GM06990 (cell line): ENCODE data around the gene CCDC12.

Experiments
- DNase-seq: peaks from one replicate; pipeline ENCODE4 v3.0.0-alpha.2; 2011; ENCODE audit not compliant: insufficient read length; ENCODE audit errors: extremely low read depth
- H3K27me3 ChIP-seq: replicated peaks from 2 replicates; pipeline ENCODE4 v1.6.0; 2011; ENCODE audit warnings: low read length; ENCODE audit not compliant: control insufficient read depth, insufficient read depth
- H3K36me3 ChIP-seq: 2 replicates; pipeline ENCODE4 v1.5.1; 2011; ENCODE audit warnings: low read length; ENCODE audit not compliant: control insufficient read depth, insufficient read depth
- H3K4me3 ChIP-seq: replicated peaks from 2 replicates; pipeline ENCODE4 v1.5.1; 2011; ENCODE audit warnings: low read depth, mild to moderate bottlenecking, control low read depth, low read length
- TF ChIP-seq, protein P1 (sequence below): IDR thresholded peaks from 2 replicates; pipeline ENCODE4 v1.5.1; 2011; ENCODE audit warnings: low read length, control low read depth, mild to moderate bottlenecking, inconsistent platforms; ENCODE audit not compliant: insufficient read depth, poor library complexity, severe bottlenecking

Gene CCDC12

DNA sequence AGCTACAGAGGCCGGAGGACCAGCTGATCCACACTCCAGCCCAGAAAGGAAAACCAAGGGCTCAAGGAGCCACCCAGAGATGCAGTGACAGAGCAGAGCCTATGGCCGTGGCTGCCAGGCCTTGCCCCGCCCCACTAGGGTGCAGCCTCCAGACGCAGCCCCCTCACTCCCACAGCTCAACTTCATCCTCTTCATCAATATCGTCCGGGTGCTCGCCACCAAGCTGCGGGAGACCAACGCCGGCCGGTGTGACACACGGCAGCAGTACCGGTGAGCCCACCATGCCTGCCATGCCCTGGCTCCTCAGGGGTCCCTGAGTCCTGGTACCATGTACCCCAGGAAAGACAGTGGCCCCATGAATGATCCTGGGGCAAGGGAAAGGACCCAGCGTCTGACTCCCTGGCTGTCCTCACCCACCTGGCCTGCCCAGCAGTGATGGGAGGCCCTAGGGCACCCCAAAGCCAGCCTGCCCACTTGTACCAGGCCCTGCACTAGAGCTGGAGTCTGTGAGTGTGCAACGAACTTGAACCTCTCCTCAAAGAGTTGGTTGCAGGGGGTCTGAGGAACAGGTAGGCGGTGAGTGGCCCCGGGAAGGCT is 74.9 kb downstream of the CCDC12 start:
- TF ChIP-seq, protein P1, sequence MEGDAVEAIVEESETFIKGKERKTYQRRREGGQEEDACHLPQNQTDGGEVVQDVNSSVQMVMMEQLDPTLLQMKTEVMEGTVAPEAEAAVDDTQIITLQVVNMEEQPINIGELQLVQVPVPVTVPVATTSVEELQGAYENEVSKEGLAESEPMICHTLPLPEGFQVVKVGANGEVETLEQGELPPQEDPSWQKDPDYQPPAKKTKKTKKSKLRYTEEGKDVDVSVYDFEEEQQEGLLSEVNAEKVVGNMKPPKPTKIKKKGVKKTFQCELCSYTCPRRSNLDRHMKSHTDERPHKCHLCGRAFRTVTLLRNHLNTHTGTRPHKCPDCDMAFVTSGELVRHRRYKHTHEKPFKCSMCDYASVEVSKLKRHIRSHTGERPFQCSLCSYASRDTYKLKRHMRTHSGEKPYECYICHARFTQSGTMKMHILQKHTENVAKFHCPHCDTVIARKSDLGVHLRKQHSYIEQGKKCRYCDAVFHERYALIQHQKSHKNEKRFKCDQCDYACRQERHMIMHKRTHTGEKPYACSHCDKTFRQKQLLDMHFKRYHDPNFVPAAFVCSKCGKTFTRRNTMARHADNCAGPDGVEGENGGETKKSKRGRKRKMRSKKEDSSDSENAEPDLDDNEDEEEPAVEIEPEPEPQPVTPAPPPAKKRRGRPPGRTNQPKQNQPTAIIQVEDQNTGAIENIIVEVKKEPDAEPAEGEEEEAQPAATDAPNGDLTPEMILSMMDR = no peak
- H3K27me3 ChIP-seq = no peaks in the 10 kb centered on the region; the same call in 1 of the 2 replicates
- H3K4me3 ChIP-seq = no peak overlapping the region
- H3K36me3 ChIP-seq = no peaks in the 10 kb centered on the region
- DNase-seq = no peak

DNA sequence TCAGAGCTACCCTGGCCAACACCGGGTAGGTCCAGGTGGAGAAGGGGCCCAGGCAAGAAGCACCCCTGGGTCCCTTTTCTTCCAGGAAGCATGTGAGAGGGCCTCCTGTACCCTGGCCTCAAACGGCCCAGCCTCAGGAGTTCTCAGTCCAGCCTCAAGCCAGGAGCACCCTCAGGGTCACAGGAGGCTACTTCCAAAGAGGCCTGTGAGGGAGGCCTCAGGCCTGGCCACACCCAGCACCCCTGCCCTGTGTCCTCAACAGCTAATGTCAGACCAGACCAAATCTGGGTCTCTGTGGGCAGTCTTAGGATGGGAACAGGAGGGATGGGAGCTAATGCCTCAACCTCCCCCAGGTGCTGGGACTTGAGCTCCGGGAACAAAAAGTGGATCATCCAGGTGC is 75.5 kb downstream of the CCDC12 start:
- no peak overlapping the region for H3K4me3 ChIP-seq
- no peaks in the 10 kb centered on the region; the same call in 1 of the 2 replicates for H3K27me3 ChIP-seq
- DNase-seq = no peak
- TF ChIP-seq, protein P1 = no peak
- H3K36me3 ChIP-seq = no peaks in the 10 kb centered on the region

DNA sequence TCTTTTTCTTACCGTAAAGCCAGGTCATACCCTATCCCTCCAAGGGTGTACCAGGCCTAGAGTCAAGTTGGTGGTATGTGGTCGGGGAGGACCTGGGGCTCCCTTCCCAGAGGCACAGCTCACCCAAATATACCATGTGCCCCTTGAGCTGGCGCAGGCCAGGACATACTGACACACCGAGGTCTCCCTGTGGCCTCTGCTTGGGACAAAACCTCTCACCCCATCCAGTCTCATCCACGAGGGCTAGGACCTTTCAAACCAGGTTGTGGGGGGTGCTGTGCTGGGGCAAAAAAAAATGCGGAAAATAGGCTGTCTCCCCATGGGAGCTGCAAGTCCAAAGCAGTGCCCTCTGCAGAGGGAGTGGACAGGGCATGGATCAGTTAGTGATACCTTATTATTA is 76.2 kb downstream of the CCDC12 start:
- no peaks in the 10 kb centered on the region; the same call in 1 of the 2 replicates for H3K27me3 ChIP-seq
- TF ChIP-seq, protein P1 = no peak
- no peaks in the 10 kb centered on the region for H3K36me3 ChIP-seq
- no peak overlapping the region for H3K4me3 ChIP-seq
- DNase-seq = no peak

DNA sequence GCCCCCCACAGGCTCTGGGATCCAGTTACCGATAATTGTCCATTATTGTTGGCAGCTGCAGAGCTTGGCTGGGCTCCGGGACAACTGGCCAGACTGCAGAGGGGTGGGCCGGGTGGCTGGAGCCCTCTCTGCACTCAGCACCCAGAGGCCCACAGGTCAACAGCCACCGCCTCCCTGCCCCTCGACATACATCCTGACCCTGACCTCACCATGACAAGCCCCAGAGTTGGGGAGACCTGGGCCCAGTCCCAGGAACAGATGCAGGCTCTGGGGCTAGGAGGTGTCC is 76.6 kb downstream of the CCDC12 start:
- H3K27me3 ChIP-seq = no peaks in the 10 kb centered on the region; the same call in 1 of the 2 replicates
- H3K36me3 ChIP-seq = no peaks in the 10 kb centered on the region
- no peak for DNase-seq
- no peak overlapping the region for H3K4me3 ChIP-seq
- TF ChIP-seq, protein P1 = no peak

DNA sequence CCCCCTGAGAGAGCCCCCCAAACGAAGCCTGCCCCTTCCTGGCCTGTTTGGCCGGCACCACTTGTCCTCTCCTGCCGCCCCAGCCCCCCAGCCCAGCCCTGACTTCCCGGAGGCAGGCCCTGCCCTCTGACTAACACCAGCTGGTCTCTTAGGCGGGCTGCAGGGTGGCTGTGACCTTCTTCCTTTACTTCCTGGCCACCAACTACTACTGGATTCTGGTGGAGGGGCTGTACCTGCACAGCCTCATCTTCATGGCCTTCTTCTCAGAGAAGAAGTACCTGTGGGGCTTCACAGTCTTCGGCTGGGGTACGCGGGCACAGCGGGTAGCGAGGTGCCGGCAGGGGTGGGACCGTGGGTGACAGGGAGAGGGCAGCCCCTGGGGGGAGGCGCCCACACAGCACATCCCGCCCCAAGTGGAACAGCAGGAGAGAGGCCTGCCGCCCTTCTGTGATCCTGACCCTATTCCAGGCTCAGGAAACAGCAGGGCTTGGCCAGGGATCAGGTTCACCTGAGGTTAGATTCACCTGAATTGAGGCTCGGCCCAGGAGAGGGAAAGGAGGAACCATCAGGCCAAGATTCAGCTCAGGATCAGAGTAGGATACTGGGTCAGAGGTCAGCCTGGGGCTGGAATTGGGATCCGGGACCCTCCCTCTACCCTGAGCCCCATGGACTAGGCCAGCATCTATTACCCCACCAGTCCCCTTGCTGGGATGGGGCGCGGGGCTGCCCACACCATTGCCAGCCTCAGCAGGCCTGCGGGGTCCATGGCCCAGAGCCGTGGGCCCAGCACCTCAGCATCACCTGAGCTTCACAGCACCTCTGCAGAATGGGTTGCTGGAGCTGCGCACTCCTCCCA is 77.2 kb downstream of the CCDC12 start:
- Histone ChIP-seq H3K27me3 (no peaks in the 10 kb centered on the region; the same call in 1 of the 2 replicates), H3K36me3 (no peaks in the 10 kb centered on the region), H3K4me3 (no peak overlapping the region)
- TF ChIP-seq, protein P1 = no peak
- DNase-seq = no peak
